Stimulated activated CD4-positive, alpha-beta T cell treated with anti-CD3 and anti-CD28 coated beads, Interleukin-1b, Interleukin-23, amount 100 ng/mL, for 48 hours (primary cell): ENCODE measurements around the gene GDPD3.
"Not testable (repeated sequence)": the region's sequence is repeated elsewhere in the genome, so short reads cannot be mapped to it uniquely, and the experiment has no call there.

Source experiments
- DNase-seq: peaks from one replicate; pipeline ENCODE4 v3.0.0-alpha.2; 2020

The GDPD3 gene

GRCh38 chr16:30122604-30123160 lies 9.3 kb upstream of the GDPD3 start:
- DNase-seq = no peak

- DNase-seq = no peak
These were observed 8.6 kb upstream of the GDPD3 start for GRCh38 chr16:30121741-30122571.

- no peak for DNase-seq
These were observed 7.2 kb upstream of the GDPD3 start for GRCh38 chr16:30120340-30121105.

GRCh38 chr16:30119428-30119827 lies 6.1 kb upstream of the GDPD3 start:
- no peak for DNase-seq

GRCh38 chr16:30117768-30118167 lies 4.4 kb upstream of the GDPD3 start:
- DNase-seq = no peak

GRCh38 chr16:30116291-30117207 lies 3.2 kb upstream of the GDPD3 start:
- no peak for DNase-seq

- DNase-seq = no peak
These were observed 1.9 kb upstream of the GDPD3 start for GRCh38 chr16:30115238-30115637.

GRCh38 chr16:30114833-30115232 lies 1.5 kb upstream of the GDPD3 start:
- DNase-seq = not testable (repeated sequence)

GRCh38 chr16:30114411-30114810 lies 1.1 kb upstream of the GDPD3 start:
- DNase-seq = no peak

- DNase-seq = no peak
These were observed 485 bp upstream of the GDPD3 start for GRCh38 chr16:30113711-30114333.

GRCh38 chr16:30112197-30113030 lies 923 bp downstream of the GDPD3 start:
- peak; percentile 72 for DNase-seq

GRCh38 chr16:30110661-30111060 lies 2.7 kb downstream of the GDPD3 start:
- DNase-seq = no peak

- DNase-seq = no peak
These were observed 5.1 kb downstream of the GDPD3 start for GRCh38 chr16:30108059-30108850.

- no peak for DNase-seq
These were observed 8.8 kb downstream of the GDPD3 start for GRCh38 chr16:30104492-30104891.

GRCh38 chr16:30104090-30104489 lies 9.2 kb downstream of the GDPD3 start:
- no peak for DNase-seq

- no peak for DNase-seq
These were observed 16.3 kb downstream of the GDPD3 start for GRCh38 chr16:30096862-30097563.

GRCh38 chr16:30096105-30096861 lies 17.1 kb downstream of the GDPD3 start, which contains the start of gene YPEL3:
Gene YPEL3, minus strand, starts transcription at chr16:30096213. Its CDS starts 731 bp downstream, at chr16:30095482.
- DNase-seq = peak; percentile 89

GRCh38 chr16:30095166-30096078 lies 17.9 kb downstream of the GDPD3 start:
- no peak for DNase-seq
